ACHN (cell line): ENCODE measurements around the gene PIP5K1A.

Experiments
- DNase-seq: peaks from one replicate; pipeline ENCODE4 v3.0.0-alpha.2; 2015
- in situ Hi-C: cut with HindIII; loops from 2 replicates; pipeline ENCODE4 v1.10.0; 2017; ENCODE audit warnings: low sequenced_read_pairs, low pct_ligation_motif_present, low pct_unique_long_range_greater_than_20kb

The PIP5K1A gene

GRCh38 chr1:151282883-151283725 lies 84.8 kb downstream of the PIP5K1A start:
- peak; percentile 29 for DNase-seq
- in situ Hi-C loops, result no loop called here

- in situ Hi-C loops, result no loop called here
- no peak for DNase-seq
These were observed 85.7 kb downstream of the PIP5K1A start for GRCh38 chr1:151284013-151284577.

- DNase-seq, result no peak
- in situ Hi-C loops, result no loop called here
These were observed 88.4 kb downstream of the PIP5K1A start for GRCh38 chr1:151286619-151287340.

- in situ Hi-C loops, result no loop called here
- no peak for DNase-seq
These were observed 89.0 kb downstream of the PIP5K1A start for GRCh38 chr1:151287341-151287699.

- no peak for DNase-seq
- in situ Hi-C loops, result no loop called here
These were observed 89.6 kb downstream of the PIP5K1A start for GRCh38 chr1:151287767-151288500.

- no peak for DNase-seq
- in situ Hi-C loops, result no loop called here
These were observed 90.2 kb downstream of the PIP5K1A start for GRCh38 chr1:151288502-151288901.

GRCh38 chr1:151289080-151289935 lies 91.0 kb downstream of the PIP5K1A start:
- no peak for DNase-seq

GRCh38 chr1:151289991-151290708 lies 91.8 kb downstream of the PIP5K1A start:
- no peak for DNase-seq
- in situ Hi-C loops, result no loop called here

More at GRCh38 chr1:151289080-151289935, 91.0 kb downstream of the PIP5K1A start:
- in situ Hi-C loops, result no loop called here

- no peak for DNase-seq
- in situ Hi-C loops, result no loop called here
These were observed 92.5 kb downstream of the PIP5K1A start for GRCh38 chr1:151290709-151291303.

- in situ Hi-C loops, result no loop called here
- no peak for DNase-seq
These were observed 94.1 kb downstream of the PIP5K1A start for GRCh38 chr1:151292207-151293030.

- no peak for DNase-seq
- in situ Hi-C loops, result no loop called here
These were observed 94.7 kb downstream of the PIP5K1A start for GRCh38 chr1:151293093-151293492.

GRCh38 chr1:151294742-151295462 lies 96.5 kb downstream of the PIP5K1A start:
- in situ Hi-C loops, result no loop called here
- no peak for DNase-seq
